Type B pancreatic cell (in vitro differentiated cells): ENCODE data around the gene PTGES2. TPM values are rescaled to one million over a fixed set of nuclear protein-coding genes. Genes with fewer than 3 reads are reported as not detected.

ENCODE experiments used
- DNase-seq: peaks from one replicate; pipeline ENCODE4 v3.0.0; 2021; ENCODE audit warnings: mixed read lengths; ENCODE audit not compliant: unreplicated experiment; ENCODE audit errors: extremely low spot score
- H3K27ac Mint-ChIP-seq: 2 replicates; pipeline ENCODE4 v1.8.0; 2021; ENCODE audit warnings: mild to moderate bottlenecking, mixed read lengths
- H3K27me3 Mint-ChIP-seq: 2 replicates; pipeline ENCODE4 v1.8.0; 2021; ENCODE audit warnings: mixed read lengths
- H3K36me3 Mint-ChIP-seq: 2 replicates; pipeline ENCODE4 v1.8.0; 2021; ENCODE audit warnings: mixed read lengths
- H3K4me1 Mint-ChIP-seq: one replicate; pipeline ENCODE4 v1.8.0; 2021; ENCODE audit warnings: mixed read lengths; ENCODE audit not compliant: unreplicated experiment
- H3K4me3 Mint-ChIP-seq: 2 replicates; pipeline ENCODE4 v1.8.0; 2021; ENCODE audit warnings: mild to moderate bottlenecking, mixed read lengths
- H3K9me3 Mint-ChIP-seq: 2 replicates; pipeline ENCODE4 v1.8.0; 2021; ENCODE audit warnings: mixed read lengths
- total RNA-seq: library from RNA; stranded (reverse); gene quantifications from 2 replicates; pipeline ENCODE4 v1.2.1, GENCODE V29; 2021; ENCODE audit warnings: low replicate concordance
- TF ChIP-seq, protein P1 (sequence below): fragments of 200-600 bp; sonication (generic); conservative IDR thresholded peaks from 2 replicates; pipeline ENCODE4 v1.5.0; 2021; ENCODE audit warnings: antibody characterized with exemption, mild to moderate bottlenecking

The PTGES2 gene
- total RNA-seq, 1 donor from 2014 or later, result 67.2 TPM

DNA sequence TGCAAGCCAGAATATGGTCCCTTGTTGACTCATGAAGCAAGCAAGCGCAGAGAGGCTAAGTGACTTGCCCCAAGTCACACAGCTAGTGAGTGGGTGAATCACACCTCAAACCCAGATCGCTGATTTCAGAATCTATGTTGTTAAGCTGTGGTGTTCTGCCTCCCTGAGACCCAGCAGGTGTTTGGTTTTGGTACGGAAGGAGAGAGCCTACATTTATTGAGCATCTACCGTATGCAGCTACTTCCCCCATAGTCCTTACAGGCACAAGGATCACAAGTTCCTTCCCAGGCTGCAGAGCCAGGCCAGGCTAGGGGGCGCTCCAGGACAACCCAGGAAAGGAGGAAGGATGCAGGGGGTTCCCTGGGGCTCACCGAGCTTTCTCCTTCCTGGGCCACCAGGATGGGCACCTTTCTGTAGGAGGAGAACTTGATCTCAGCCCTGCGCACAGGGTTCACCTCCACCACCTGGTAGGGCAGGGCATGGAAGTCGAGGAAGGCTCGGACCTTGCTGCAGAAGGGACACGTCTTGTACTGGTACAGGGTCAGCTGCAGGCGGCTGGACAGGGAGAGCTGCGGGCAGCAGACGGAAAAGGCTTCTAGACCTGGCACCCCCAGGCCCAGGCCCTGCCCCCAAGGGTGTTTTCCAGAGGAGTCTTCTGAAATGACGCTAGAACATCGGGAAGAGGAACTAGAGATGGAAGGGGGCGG lies 2.5 kb downstream of the PTGES2 start:
- peaks cover 15% of the 10 kb centered on the region for H3K4me1 Mint-ChIP-seq
- peak overlapping the region; percentile 67 for H3K4me3 Mint-ChIP-seq
- H3K27ac Mint-ChIP-seq, result no peak overlapping the region

DNA sequence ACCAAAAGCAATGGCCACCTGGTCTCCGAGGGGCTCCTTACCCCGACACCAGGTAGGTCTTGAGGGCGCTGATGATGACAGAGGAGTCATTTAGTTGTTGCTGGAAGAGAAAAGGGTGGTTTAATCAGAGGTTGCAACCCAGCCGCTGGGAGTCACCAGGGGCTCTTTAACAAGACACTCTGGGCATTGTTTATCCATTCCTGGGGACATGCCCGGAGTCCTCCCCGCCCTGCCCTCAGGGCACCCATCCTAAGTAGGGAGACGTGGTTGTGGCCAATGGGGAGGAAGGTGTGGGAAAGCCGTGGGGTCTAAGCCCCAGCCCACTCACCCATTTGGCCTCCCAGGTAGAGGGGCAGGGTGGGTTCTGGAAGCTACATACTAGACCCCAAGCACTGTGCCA lies 3.1 kb downstream of the PTGES2 start:
- no peaks in the 10 kb centered on the region for H3K36me3 Mint-ChIP-seq
- H3K27ac Mint-ChIP-seq, result no peak overlapping the region
- no peak overlapping the region for H3K4me3 Mint-ChIP-seq
- no peaks in the 10 kb centered on the region for H3K27me3 Mint-ChIP-seq
- DNase-seq, result no peak
- peaks cover 15% of the 10 kb centered on the region for H3K4me1 Mint-ChIP-seq
- TF ChIP-seq, protein P1, sequence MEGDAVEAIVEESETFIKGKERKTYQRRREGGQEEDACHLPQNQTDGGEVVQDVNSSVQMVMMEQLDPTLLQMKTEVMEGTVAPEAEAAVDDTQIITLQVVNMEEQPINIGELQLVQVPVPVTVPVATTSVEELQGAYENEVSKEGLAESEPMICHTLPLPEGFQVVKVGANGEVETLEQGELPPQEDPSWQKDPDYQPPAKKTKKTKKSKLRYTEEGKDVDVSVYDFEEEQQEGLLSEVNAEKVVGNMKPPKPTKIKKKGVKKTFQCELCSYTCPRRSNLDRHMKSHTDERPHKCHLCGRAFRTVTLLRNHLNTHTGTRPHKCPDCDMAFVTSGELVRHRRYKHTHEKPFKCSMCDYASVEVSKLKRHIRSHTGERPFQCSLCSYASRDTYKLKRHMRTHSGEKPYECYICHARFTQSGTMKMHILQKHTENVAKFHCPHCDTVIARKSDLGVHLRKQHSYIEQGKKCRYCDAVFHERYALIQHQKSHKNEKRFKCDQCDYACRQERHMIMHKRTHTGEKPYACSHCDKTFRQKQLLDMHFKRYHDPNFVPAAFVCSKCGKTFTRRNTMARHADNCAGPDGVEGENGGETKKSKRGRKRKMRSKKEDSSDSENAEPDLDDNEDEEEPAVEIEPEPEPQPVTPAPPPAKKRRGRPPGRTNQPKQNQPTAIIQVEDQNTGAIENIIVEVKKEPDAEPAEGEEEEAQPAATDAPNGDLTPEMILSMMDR, result no peak
- no peaks in the 10 kb centered on the region for H3K9me3 Mint-ChIP-seq

More for the DNA sequence above, 2.5 kb downstream of the PTGES2 start:
- Mint-ChIP-seq H3K36me3 (no peaks in the 10 kb centered on the region), H3K27me3 (no peaks in the 10 kb centered on the region), H3K9me3 (no peaks in the 10 kb centered on the region)
- DNase-seq, result no peak
- TF ChIP-seq, protein P1, result peak; percentile 66

DNA sequence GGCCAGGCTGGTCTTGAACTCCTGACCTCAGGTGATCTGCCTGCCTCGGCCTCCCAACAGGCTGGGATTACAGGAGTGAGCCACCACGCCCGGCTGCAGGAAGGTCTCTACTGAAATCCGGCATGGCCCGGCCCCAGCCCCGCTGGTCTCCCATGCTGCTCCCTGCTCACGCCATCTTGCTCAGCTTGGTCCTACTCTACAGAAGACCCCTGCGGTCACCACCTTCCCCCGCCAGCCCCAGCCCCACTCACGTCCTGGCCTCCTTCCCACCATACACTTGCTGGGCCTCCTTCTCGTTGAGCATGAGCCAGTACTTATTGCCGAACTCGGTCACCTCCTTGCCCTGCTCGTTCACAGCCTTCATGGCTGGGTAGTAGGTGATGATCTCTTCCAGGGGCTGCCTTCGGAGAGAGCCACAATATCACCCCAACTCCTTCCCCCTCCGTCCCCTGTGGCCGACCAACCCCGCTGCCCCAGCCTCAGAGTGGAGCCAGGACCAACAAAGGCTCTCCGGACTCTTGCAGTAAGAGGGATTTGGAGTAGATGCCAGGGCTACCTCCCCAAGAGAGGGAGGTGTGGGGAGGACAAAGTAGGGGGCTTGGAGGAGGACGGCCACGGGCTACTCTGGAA lies 4.0 kb downstream of the PTGES2 start:
- Mint-ChIP-seq H3K4me3 (no peak overlapping the region), H3K27me3 (no peaks in the 10 kb centered on the region), H3K27ac (no peak overlapping the region), H3K9me3 (no peaks in the 10 kb centered on the region), H3K4me1 (peaks cover 9% of the 10 kb centered on the region), H3K36me3 (no peaks in the 10 kb centered on the region)
- TF ChIP-seq, protein P1, result no peak
- DNase-seq, result no peak

DNA sequence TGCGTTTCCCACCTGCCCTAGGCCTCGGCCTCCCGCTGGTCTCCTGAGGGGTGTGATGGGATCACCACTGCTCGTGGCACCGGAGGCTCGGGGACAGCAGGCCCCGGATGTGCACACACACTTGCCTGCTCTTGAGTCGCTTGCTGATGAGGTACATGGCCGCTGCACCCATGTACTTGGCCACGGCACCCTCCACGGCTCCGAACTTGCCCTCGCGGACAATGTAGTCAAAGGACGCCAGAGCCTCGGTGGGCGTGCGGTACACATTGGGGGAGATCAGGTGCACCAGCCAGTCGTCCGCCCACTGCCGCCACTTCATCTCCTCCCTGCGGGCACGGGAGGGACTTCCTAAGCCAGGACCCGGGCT lies 4.7 kb downstream of the PTGES2 start:
- Mint-ChIP-seq H3K27ac (no peak overlapping the region), H3K4me3 (no peak overlapping the region), H3K36me3 (no peaks in the 10 kb centered on the region), H3K9me3 (no peaks in the 10 kb centered on the region), H3K27me3 (no peaks in the 10 kb centered on the region), H3K4me1 (peaks cover 11% of the 10 kb centered on the region)
- TF ChIP-seq, protein P1, result no peak
- no peak for DNase-seq

DNA sequence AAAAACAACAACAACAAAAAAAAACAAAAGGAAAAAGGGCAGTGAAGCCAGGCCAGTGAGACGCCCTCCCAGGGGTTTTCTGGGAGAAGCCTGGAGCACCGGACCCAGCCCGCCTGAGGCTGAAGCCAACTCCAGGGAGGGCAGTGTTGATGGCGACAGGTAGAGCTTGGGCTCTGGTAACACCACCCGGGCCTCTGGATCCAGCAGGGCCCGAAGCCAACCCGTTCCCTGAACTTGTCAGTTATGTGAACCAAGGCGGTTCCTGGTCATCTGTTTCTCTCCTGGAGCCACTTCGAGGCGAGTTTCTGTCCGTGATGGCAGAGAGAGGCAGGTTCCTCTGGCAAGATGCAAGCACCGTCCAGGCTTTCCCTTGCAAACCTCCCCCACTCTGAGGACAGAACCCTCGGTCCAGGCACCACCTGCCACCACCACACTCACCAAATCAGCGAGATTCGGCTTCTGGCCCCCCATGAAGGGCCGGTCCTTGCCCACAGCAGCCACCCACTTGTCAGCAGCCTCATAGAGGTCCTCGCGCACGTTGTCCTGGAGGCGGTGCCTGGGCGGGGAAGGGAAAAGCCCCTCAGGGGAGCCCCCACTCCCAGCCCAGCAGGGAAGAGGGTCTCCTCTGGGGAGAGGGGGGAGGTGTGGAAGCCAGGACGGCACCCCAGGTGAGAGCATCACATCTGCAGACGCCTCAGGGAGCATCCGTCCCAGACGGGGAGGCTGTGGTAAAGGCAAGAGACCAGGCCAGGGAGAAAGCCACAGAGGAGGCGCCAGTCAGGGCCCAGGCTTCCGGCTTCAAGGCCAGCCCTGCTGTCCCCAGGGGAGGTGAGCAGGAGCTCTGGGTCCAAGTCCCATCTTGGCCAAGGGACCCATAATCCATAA lies 5.4 kb downstream of the PTGES2 start:
- Mint-ChIP-seq H3K9me3 (no peaks in the 10 kb centered on the region), H3K27ac (no peak overlapping the region), H3K27me3 (no peaks in the 10 kb centered on the region), H3K4me3 (no peak overlapping the region), H3K4me1 (peaks cover 15% of the 10 kb centered on the region), H3K36me3 (peaks cover 3% of the 10 kb centered on the region)
- TF ChIP-seq, protein P1, result no peak
- DNase-seq, result no peak
